Left colon (tissue), 2 donors: Measurements from ENCODE around the gene GAN. TPM values are rescaled to one million over a fixed set of nuclear protein-coding genes. Genes with fewer than 3 reads are reported as not detected.

ENCODE experiments used
- ATAC-seq: fragments of 200-7000 bp; cut with Tn5 transposase; one replicate; pipeline ENCODE4 v1.9.1; 2020; ENCODE audit warnings: mild to moderate bottlenecking, moderate library complexity
- DNase-seq, 2 donors: peaks; one replicate each; pipeline ENCODE4 v3.0.0-alpha.2; 2020
- intact Hi-C, 2 donors: fragments of 100-400 bp; cut with DNase I in 1 of 2; cut with micrococcal nuclease in 1 of 2; formaldehyde crosslinking; loops; one replicate each; pipeline versions ENCODE4 v1.11.2 to v1.14.0; 2022; cut with DNase I, micrococcal nuclease
- long read RNA-seq: library from polyadenylated mRNA; unstranded; transcript quantifications from one replicate; pipeline ENCODE4 v2.0.0, GENCODE V29; 2021
- total RNA-seq, 2 donors: library from RNA; stranded (reverse); fragmentation: NEBNext Ultra II Directional; extraction: Animal tissue kit (Norgen Biotek cat#: 25700); gene quantifications; one replicate each; pipeline ENCODE4 v1.2.1, GENCODE V29; 2021
- donor health status: DM: no; HTN: no; CAD: no.
- donor health status: DM: yes; HTN: yes; CAD: no.

GAN gene
- total RNA-seq: 10 to 100 TPM; 16.7 to 18.3 TPM
- long read RNA-seq, full-length matches to known transcripts: 3 of 13 reads
- long read RNA-seq, partial matches to known transcripts: 2 of 13 reads
- long read RNA-seq, other reads (novel, unspliced or antisense): 8 of 13 reads

GRCh38 chr16:81314603-81315270, at the start of gene GAN:
Gene GAN, plus strand, starts transcription at chr16:81314962. Its CDS starts 152 bp downstream, at chr16:81315114.
- DNase-seq (peak; percentile 96 to 97), ATAC-seq (peak; percentile 93)
- intact Hi-C loops: no loop called here

DNA sequence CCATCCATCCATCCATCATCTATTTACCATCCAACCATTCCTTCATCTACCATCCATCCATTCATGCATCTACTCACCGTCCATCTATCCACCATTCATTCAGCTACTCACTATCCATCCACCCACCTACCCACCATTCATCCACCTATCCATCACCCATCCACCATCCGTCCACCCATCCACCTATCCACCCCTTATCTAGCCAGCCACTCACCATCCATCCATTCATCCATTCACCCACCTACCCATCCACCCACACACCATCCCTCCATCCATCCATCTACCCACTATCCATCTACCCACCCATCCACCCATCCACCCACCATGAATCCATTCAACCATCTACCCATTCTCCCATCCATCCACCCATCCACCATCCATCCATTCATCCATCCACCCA, 49.7 kb upstream of the GAN start:
- DNase-seq: no peak
- intact Hi-C loops: no loop called here
- no peak for ATAC-seq

DNA sequence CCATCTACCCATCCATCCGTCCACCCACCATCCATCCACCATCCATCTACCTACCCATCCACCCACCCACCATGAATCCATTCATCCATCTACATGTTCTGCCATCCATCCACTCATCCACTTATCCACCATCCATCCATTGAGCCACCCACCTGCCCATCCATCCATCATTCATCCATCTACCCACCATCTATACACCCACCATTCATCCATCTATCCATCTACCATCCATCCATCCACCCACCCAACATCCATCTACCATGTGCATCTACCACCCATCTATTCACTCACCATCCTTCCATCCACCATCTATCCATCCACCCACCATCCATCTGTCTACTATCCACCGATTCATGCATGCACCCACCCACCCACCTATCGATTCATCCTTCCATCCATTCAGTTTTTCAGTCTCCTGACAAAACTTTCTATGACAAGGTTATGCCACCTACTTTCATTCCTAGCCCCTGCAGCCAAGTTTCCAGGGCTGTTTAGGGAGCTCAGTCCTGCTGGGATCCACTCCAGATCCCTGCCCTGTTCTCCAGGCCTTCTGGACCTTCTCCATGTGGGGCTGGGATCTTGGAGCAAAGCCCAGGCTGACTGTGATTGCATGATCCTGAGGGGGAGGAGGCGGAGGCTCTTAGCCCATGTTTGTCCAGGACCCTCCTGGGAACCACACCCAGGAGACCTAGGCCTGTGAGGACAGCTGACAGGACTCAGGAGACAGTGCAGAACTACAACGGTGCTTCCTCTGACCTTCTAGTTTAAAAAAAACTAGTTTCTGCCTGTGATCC, 48.9 kb upstream of the GAN start:
- peak; percentile 78 to 92 for DNase-seq
- peak; percentile 68 for ATAC-seq
- intact Hi-C loops: no loop called here

GRCh38 chr16:81266680-81267095, 48.1 kb upstream of the GAN start:
- ATAC-seq (peak; percentile 89), DNase-seq (peak; percentile 65 to 89)
- intact Hi-C loops: no loop called here

DNA sequence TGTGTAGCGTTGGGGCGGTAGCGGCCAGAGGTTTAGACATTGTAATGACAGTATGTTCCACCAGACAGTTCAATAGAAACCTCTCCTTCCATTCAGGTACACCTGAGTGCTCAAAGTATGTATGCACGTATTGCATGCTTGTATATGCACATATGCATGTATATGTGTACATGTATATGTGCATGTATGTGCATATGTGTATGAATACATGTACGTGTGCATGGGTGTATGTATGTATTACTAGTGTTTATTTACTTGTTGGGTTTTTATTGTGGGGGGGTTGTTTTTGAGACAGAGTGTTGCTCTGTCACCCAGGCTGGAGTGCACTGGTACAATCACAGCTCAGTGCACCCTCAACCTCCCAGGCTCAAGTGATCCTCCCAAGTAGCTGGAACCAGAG, 46.3 kb upstream of the GAN start:
- intact Hi-C loops: no loop called here
- ATAC-seq (no peak), DNase-seq (no peak)

DNA sequence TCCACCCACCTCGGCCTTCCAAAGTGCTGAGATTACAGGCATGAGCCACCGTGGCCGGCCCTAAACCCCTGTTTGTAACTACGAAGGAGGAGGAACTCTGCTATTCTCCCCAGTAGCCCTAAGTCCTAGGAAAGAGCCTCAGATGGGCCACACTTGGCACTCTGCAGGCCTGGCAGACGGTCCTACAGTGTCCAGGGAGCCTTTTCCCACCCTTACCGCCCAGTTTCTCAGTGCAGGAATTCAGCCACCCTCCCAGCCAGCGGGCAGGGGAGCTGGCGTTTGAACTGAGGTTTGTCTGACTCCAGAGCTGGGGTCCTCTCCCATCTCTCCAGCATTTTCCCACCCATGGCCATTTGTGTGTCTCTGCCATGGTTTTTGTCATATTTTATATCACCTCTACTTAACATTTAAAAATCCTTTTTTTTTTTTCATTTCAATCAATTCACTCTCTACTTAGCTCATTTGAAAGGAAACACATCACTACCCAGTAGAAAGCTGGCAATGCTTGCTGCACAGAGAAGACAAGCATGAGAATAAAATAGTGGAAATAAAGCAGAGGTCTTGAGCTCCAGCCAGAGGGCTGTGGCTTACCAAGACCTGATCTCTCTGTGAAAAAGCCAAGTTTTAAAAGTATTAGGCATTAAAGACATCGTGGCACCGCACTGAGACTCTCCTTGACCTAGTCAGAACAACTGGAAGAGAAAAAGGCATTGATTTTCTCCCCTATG, 41.4 kb upstream of the GAN start:
- ATAC-seq (no peak), DNase-seq (no peak)
- intact Hi-C loops: no loop called here

DNA sequence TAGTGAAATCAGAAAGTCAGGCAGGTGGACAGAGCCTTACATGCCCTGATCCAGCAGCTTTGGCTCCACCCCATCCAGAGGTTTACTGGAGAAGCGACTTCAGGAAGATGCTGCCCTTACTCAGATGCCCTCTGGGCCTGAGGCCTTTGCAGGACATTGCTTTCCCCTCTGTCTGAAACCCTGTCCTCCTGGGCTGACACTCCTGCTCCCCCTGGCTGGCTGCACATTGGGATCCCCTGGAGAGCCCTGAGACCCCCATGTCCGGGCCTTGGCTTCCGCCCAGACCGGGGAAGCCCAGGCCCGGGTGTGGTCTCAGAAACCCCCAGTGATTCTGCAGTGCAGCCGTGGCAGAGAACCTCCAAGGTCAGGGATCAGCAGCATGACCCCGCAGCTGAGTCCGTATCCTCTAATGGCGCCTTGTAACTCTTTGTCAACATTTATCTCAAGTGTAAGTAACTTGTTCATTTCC, 39.7 kb upstream of the GAN start:
- DNase-seq (peak; percentile 57 to 84), ATAC-seq (peak; percentile 66)
- intact Hi-C loops: no loop called here

DNA sequence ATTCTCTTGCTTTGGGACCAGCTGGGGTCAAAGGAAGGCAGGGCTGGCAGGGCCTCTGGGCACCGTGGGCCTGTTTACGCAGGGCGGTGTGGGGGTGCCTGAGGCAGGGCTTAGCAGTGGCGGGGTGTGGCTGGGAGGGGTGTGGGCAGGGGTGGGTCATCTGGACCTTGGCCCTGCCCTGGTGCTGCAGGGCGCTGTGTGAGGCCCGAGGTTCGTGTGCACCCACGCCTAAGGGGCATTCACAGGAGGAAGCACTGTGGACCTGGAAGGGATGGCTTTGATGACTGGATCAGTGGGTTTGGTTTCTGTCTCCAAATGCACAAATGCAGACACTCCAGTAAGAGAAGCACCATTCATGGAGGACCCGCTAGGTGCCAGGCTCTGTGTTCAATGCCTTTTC, 39.0 kb upstream of the GAN start:
- peak; percentile 87 to 92 for DNase-seq
- peak; percentile 81 for ATAC-seq
- intact Hi-C loops: no loop called here

DNA sequence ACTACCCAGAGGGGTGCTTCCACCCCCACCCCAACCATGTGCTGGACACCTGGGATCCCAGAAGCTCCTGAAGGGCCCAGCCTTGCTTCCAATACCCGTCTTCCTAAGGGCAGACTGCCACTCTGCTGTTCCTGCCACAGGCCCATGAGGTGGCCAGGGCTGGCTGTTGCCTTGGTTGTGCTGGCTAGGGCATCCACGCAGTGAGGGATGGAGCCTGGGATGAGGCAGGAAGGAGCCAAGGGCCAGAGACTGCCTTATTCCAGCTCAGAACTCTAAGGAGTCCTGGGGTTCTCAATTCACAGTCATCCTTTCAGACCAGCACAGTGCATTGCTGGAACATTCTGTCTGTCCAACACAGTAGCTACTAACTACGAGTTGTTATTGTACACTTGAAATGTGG, 38.4 kb upstream of the GAN start:
- intact Hi-C loops: no loop called here
- DNase-seq: no peak
- no peak for ATAC-seq

- peak; percentile 24 for ATAC-seq
- intact Hi-C loops: no loop called here
- DNase-seq: peak; percentile 38 to 76
Measured at GRCh38 chr16:81277541-81278080, 37.2 kb upstream of the GAN start.

- no peak for DNase-seq
- no peak for ATAC-seq
- intact Hi-C loops: no loop called here
Measured at GRCh38 chr16:81278526-81278925, 36.2 kb upstream of the GAN start.

- intact Hi-C loops: no loop called here
- no peak for DNase-seq
- ATAC-seq: no peak
Measured at GRCh38 chr16:81279392-81279791, 35.4 kb upstream of the GAN start.

GRCh38 chr16:81280393-81280792, 34.4 kb upstream of the GAN start:
- ATAC-seq: no peak
- no peak for DNase-seq
- intact Hi-C loops: no loop called here

DNA sequence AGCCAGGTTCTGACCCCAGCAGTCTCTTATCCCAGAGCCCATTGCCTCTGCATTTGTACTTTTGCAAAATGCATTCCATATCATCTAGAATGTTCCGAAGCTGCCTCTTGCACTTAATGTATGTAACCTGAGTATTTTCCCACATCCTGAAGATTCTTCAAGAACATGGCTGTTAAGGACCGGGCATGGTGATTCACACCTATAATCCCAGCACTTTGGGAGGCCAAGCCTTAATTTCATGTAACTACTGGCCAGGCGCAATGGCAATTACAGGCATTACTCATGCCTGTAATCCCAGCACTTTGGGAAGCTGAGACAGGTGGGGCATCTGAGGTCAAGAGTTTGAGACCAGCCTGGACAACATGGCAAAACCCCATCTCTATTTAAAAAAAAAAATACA, 31.7 kb upstream of the GAN start:
- intact Hi-C loops: no loop called here
- ATAC-seq: peak; percentile 67

DNA sequence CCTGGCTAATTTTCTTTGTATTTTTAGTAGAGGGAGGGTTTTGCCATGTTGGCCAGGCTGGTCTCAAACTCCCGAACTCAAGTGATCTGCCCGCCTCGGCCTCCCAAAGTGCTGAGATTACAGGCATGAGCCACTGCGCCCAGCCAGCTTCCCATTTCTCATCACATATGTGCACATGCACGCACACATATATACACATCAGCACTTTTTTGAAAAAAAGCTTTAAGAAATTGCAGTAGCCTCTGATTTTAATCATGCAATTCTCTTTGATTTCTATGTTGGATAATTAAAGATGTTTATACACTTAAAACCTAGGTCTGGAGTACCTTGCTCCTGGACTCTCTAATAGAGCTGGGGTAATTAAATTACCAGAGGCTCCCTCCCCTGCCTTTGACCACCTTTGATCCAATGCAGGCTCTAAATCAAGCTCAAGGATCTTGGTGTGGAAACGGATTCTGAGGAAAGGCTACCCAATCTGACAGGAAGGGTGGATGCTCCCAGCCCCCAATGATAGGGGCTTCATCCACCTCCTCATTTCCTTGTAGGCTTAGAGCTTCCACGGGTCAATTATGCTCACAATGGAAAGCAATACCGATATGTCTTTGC, 29.7 kb upstream of the GAN start:
- ATAC-seq: no peak
- DNase-seq: no peak
- intact Hi-C loops: no loop called here

More for the DNA sequence above, 31.7 kb upstream of the GAN start:
- no peak for DNase-seq

- ATAC-seq (no peak), DNase-seq (no peak)
- intact Hi-C loops: no loop called here
Measured at GRCh38 chr16:81286190-81286589, 28.6 kb upstream of the GAN start.

- ATAC-seq (no peak), DNase-seq (no peak)
- intact Hi-C loops: no loop called here
Measured at GRCh38 chr16:81291117-81291516, 23.6 kb upstream of the GAN start.

DNA sequence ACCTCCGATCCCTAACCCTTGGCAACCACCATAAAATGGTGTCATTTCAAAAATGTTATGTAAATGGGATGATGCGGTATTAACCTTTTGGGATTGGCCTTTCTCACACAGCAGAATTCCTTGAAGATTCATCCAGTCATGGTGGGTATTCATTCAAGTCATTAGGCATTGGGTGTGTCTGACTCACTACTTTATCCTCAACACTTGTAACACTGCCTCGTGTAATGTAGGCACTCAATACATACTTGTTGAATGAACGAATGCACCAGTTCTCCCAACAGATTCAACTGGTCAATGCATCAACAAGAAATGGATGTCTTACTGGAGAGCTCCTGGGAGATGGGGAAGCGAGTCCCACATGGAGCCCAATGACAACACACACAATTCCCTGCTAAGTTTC, 21.8 kb upstream of the GAN start:
- intact Hi-C loops: no loop called here
- DNase-seq: no peak
- ATAC-seq: no peak
